ENCODE data around the gene DEAF1. TPM values are rescaled to one million over a fixed set of nuclear protein-coding genes. Genes with fewer than 3 reads are reported as not detected.
"Not testable (repeated sequence)": the region's sequence is repeated elsewhere in the genome, so short reads cannot be mapped to it uniquely, and the experiment has no call there.

The DEAF1 gene, protein sequence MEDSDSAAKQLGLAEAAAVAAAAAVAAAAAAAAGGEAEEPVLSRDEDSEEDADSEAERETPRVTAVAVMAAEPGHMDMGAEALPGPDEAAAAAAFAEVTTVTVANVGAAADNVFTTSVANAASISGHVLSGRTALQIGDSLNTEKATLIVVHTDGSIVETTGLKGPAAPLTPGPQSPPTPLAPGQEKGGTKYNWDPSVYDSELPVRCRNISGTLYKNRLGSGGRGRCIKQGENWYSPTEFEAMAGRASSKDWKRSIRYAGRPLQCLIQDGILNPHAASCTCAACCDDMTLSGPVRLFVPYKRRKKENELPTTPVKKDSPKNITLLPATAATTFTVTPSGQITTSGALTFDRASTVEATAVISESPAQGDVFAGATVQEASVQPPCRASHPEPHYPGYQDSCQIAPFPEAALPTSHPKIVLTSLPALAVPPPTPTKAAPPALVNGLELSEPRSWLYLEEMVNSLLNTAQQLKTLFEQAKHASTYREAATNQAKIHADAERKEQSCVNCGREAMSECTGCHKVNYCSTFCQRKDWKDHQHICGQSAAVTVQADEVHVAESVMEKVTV
- 26.8 and 27.4 TPM in 2 replicates for total RNA-seq

DNA sequence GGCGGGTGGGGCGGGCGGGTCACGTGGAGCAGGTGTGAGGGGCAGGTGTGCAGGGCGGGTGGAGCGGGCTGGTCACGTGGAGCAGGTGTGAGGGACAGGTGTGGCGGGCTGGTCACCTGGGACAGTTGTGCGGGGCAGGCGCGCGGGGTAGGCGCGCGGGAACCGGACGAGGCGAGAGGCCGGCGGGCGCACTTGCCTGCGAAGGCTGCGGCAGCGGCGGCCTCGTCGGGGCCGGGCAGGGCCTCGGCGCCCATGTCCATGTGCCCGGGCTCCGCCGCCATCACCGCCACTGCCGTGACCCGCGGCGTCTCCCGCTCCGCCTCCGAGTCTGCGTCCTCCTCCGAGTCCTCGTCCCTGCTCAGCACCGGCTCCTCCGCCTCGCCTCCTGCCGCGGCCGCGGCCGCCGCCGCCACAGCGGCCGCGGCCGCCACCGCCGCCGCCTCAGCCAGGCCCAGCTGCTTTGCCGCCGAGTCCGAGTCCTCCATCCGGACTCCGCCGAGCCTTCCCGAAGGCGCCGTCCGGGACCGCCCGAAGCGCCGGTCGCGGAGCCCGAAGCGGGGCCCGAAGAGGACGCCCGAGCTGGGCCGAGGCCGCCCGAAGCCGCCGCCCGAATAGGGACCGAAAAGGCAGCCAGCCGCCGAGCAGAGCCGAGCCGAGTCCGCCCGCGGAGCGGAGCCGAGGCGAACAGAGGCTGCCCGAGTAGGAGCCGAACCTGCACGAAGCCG is at the start of gene DEAF1:
Gene DEAF1, minus strand, starts transcription at position 660 of the 725 bp plus-strand sequence. Its CDS starts 175 bp downstream, at position 485.
- peak; percentile 98 for DNase-seq (ENCODE audit: low read depth in 2 of 2)

DNA sequence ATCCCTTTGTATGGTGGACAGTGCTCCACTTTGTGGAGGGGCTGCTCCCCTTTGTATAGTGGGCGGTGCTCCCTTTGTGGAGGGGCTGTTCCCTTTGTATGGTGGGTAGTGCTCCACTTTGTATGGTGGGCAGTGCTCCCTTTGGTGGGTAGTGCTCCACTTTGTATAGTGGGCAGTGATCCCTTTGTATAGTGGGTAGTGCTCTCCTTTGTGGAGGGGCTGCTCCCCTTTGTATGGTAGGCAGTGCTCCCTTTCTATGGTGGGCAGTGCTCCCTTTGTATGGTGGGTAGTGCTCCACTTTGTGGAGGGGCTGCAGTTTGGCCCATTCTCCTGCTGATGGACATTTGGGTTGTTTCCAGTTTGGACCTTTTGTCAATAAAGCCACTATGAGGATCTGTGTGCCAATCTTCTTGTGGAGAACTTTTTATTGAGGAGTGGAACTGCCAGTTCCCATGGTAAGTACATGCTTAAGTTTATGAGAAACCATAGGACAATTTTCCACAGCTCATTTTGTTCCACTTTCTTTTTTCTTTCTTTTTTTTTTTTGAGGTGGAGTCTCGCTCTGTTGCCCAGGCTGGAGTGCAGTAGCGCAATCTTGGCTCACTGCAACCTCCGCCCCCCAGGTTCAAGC is 47.7 kb upstream of the DEAF1 start:
- DNase-seq (ENCODE audit: low read depth in 2 of 2): no peak

DNA sequence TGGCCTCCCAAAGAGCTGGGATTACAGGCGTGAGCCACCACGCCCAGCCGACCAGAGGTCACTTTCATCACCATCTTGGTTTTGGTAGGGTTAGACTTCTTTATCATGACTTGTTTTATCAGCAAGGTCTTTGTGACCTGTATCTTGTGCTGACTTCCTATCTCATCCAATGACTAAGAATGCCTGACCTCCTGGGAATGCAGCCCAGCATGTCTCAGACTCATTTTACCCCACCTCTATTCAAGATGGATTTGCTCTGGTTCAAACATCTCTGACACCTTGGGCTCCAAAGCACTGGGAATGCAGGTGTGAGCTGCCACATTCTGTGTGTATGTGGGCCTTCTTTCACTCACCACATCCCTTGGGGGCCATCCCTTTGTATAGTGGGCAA is 47.1 kb upstream of the DEAF1 start:
- no peak for DNase-seq (ENCODE audit: low read depth in 2 of 2)

DNA sequence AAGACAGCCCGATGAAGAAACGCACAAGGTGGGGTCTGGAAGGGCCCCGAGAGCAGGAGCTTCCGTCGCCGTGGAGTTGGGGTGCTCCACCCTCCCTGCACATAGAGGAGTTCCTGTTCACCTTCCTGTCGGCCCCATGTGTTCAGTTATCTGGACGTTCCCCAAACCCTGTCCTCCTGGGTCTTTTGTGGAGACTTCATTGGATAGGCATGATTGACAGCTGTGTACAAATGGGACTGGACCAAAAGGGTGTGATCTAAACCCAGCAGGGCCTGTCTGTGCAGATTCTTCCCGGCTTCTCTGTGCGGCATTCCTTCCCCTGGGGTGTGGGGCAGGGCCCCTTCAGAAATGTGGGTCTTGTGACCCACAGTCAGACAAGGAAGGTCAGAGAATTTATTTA is 42.9 kb upstream of the DEAF1 start:
- DNase-seq (ENCODE audit: low read depth in 2 of 2): not testable (repeated sequence)

DNA sequence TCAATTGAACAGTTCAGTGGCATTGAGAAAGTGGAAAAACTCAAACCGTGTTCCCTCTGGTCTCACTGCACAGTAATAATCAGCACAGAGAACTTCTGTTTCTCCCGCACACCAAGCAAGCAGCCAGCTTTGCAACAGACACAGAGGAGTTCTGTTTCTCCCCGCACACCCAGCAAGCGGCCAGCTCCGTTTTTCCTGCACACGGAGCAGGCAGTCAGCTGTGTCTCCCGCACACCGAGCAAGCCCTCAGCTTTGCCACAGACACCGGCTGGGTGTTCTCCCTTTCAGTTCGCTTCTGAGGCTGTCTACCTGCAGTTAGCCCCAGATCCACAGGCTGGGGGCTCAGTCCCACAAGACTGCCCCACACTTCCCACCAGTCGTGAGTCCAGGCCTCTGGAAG is 42.3 kb upstream of the DEAF1 start:
- no peak for DNase-seq (ENCODE audit: low read depth in 2 of 2)

DNA sequence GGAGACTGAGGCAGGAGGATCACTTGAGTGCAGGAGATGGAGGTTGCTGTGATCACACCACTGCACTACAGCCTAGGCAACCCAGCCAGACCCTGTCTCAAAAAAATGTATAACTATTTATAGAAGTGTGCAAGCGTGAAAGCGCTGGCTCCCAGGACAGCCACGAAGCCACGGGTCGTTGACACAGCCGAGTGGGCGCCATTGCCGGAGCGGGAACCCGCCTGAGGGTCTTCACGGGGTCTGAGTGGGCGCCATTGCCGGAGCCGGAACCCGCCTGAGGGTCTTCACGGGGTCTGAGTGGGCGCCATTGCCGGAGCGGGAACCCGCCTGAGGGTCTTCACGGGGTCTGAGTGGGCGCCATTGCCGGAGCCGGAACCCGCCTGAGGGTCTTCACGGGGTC is 39.5 kb upstream of the DEAF1 start:
- DNase-seq (ENCODE audit: low read depth in 2 of 2): not testable (repeated sequence)

DNA sequence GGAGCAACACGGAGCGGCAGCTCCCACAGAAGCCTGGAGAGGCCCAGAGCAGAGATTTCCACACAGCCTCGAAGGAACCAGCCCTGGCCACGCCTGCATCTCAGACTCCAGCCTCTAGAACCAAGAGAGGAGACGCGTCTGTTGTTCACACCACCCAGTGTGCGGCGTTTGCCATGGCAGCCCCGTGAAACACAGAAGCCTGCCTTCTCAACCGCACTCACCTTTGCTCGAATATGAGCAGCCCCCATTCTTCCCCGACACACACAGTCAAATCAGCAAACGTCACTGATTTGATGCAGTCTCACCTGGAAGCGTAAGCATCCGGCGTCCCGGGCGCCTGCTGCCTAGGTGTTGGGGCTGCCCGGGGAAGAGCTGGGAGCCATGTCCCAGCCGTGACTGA is 38.0 kb upstream of the DEAF1 start:
- DNase-seq (ENCODE audit: low read depth in 2 of 2): no peak

DNA sequence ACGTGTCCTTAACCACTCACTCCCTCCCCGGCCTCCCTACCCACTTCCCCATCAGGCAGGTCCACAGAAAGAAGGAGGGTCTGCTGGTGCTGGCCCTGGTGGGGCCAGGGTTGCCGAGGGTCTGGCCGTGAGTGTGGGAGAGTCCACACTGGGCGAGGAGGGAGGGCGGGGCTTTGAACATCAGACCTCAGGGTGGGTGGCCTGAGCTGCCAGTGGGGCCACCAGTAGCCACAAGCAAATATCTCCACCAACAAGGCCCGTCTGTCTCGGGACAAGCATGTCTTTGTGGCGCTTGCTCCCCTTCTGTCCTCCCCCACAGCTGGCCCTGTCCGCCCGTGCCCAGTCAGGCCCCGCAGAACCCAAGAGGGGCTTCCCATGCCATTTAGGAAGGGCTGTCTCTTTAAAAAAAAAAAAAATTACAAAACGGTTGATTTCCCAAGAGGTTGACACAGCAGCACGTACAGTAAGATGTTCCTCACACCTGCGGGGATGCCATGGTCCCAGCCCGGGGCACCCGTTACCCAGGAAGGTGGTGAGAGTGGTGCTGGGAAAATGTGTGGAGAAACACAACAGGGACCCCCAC is 34.6 kb upstream of the DEAF1 start:
- DNase-seq (ENCODE audit: low read depth in 2 of 2): no peak

DNA sequence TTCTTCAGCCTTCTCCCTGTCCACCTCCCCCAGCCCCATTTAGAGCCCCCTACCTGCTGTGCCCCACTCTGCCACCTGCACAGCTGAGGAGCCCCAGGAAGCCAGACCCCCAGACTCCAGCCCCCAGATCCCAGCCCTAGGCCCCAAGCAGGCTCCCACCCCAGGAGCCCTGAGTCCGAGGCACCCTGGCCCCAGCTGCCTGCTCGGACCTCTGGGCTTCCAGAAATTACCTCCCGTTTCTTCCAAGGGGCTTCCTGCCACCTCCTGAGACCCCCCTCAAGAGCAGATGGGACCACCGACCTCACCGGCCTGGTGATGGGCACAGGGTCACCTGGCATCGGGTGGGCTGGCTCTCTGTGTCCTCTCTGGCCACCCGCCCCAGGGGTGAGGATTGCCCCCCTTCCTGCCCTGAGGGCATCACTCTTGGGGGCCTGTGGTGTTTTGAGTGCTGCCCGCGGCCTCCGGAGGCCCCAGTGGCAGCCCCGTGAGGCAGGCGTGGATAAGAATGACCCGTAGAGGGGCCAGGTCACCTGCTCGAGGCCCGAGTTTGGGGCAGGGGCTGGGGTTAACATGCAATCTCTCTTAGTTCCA is 34.0 kb upstream of the DEAF1 start:
- no peak for DNase-seq (ENCODE audit: low read depth in 2 of 2)

DNA sequence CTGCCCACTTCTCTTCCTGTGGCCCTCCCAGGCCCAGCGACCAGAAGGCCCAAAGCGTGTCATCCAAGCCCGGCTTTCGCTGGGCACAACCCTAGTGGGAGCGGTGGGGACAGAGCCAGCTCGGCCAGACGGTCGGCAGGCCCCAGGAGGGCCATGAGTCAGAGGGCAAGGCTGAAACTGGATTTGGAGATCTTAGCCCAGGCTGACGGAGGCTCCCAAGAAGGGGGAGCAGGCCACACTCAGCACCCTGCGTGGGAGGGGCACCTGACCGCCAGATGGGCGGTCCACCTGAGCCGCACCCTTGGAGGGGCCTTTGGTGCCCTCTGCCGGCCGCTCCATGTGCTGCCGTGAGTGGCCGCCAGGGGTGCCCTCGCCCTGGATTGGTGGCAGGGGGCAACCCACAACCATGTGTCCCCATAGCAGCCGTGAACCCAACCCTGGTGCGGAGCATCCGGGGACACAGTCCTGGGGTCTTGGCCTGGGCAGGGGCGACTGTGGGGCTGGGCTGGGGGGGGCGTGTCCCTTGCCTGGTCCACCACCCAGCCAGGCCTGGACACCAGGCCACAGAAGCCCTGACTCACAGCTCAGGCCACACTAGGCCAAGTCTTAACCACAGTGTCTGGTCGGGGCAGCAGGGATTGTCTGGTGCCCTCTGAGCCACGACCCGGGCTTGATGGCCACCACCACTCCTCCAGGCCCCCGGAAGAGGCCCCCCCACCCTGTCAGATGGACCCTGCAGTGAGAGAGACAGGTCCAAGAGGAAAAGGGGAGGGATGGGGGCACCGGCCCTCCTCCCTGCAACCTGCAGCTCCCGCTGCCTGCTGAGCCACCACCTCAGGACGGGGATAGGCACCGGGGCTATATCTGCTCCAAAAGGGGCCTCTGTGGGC is 33.1 kb upstream of the DEAF1 start:
- peak; percentile 50 to 72 for DNase-seq (ENCODE audit: low read depth in 2 of 2)

DNA sequence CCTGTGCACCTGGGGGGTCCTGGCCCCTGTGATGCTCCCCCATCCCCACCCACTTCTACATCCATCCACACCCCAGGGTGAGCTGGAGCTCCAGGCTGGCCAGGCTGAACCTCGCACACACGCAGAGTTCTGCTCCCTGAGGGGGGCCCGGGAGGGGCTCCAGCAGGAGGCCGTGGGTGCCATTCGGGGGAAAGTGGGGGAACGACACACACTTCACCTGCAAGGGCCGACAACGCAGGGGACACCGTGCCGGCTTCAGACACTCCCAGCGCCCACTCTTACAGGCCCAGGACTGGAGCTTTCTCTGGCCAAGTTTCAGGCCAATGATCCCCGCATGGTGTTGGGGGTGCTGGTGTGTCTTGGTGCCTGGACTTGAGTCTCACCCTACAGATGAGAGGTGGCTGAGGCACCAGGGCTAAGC is 32.3 kb upstream of the DEAF1 start:
- no peak for DNase-seq (ENCODE audit: low read depth in 2 of 2)

DNA sequence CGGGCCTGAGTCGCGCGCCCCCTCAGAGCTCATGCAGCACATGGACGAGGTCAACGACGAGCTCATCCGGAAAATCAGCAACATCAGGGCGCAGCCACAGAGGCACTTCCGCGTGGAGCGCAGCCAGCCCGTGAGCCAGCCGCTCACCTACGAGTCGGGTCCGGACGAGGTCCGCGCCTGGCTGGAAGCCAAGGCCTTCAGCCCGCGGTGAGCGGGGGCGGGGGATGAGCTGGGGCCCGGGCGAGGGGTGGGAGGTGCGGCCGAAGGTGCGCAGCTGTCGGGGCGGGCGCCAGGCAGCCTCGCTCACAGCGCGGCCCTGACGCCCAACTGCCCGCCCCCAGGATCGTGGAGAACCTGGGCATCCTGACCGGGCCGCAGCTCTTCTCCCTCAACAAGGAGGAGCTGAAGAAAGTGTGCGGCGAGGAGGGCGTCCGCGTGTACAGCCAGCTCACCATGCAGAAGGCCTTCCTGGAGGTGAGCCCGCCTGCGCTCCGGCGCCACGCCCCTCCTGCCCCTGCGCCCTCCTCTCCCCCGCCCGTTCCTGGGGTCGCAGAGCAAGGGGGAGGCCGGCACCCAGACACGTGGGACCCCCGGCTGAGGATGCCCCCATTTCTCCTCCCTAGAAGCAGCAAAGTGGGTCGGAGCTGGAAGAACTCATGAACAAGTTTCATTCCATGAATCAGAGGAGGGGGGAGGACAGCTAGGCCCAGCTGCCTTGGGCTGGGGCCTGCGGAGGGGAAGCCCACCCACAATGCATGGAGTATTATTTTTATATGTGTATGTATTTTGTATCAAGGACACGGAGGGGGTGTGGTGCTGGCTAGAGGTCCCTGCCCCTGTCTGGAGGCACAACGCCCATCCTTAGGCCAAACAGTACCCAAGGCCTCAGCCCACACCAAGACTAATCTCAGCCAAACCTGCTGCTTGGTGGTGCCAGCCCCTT is 31.5 kb upstream of the DEAF1 start:
- DNase-seq (ENCODE audit: low read depth in 2 of 2): peak in 1 of 2 donors; percentile 79

DNA sequence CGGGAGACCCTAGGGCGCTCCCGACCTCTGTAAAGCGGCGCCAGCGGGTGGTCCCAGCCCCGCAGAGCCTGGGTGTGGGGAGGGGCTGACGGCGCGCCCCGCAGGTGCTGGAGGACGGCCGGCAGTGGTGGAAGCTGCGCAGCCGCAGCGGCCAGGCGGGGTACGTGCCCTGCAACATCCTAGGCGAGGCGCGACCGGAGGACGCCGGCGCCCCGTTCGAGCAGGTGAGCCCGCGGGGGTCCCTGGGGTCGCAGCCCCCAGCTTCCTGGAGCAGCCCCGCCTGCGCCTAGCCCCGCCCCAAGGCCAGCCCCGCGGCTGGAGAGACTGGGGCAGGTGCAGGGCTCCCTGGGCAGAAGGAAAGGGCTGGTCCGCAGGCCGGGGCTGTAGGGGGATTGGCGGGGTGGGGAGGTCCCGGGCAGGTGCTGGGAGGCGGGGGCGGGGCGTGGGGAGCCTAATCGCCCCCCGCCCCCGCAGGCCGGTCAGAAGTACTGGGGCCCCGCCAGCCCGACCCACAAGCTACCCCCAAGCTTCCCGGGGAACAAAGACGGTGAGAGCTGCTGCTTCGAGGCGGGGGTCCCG is 30.7 kb upstream of the DEAF1 start:
- no peak for DNase-seq (ENCODE audit: low read depth in 2 of 2)

DNA sequence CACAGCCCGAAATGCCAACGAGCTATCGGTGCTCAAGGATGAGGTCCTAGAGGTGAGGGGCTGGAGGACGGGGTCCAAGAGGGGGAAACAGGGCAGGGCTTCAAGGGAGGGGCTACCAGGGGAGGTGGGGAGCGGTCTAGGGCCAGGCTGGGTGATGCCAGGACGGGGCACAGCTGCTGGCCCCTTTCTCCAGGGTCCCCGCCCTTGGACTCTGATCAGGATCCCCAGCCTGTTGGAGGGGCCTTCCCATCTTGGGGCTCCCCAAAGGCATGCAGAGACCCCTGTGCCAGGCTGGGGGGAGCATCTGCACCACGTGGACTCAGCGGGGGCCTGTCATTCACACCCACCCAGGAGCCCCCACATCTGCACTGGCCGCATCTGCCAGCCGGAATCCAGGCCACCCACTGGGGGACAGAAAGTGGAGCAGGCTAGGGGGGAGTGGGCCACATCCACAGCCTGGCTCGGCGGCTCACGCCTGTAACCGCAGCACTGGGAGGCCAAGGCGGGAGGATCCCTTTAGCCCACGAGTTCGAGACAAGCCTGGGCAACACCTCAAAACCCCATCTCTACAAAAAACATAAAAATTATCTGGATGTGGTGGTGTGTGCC is 29.9 kb upstream of the DEAF1 start:
- no peak for DNase-seq (ENCODE audit: low read depth in 2 of 2)

DNA sequence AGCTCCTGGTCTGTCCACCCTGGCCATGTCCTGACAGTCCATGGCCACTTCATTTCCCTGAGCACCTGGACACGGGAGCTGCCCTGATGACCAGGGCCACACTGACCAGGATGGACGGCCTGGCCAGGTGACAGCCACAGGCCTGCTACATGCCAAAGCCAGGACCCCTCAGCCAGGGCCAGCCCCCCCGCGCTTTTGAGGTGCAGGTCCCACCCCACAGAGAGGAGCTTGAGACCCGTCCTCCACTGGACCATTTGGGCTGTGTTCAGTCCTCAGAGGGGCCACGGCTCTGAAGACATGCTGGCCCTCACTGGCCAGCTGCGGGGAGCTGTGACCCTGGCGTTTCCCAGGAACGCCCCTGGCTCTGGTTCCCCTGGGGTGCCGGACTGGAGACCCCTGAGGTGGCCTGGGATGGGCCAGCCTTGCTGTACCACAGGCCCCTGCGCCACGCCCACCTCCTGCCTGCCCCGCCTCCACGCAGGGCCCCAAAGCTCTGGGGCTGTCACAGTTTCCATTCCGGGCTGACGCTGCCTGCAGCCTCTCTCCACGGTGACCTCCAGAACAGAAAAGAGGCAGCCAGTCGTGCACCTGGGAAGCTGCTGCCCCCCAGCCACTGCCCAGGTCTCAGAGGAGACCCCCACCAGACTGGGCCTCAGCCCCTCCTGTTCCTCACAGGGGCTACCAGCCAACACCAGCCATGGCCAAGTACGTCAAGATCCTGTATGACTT is 29.2 kb upstream of the DEAF1 start:
- peak in 1 of 2 donors; percentile 57 for DNase-seq (ENCODE audit: low read depth in 2 of 2)

DNA sequence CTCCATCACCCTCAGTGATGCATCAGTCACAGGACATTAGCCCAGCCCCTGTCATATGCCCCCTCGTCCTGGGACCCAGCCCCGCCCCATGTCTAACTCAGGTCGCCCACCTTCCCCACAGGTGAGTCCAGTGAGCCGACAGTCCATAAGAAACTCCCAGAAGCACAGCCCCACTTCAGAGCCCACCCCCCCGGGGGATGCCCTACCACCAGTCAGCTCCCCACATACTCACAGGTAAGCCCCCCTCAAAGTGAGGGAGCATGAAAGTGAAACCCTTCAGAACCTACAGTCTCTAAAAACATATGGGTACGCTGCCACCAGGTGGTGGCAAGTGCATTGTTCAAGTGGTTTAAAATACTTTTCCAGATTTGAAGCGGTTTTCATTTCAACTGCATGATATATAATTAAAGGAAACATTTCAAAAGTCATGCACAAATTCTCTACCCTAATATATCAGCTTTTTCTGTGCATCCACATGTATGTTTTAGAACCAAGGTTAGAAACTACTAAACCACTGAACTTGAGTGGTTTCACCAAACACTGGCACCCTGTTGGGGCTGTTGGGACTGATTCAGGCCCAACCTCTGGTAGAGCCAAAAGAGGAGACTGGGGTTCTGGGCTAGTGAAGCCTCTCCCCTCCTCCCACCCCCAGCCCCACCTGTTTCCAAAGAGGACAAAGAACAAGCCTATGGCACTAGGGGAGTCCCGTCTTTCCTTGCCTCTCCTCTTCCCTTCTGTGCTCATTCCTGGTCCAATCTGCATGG is 28.3 kb upstream of the DEAF1 start:
- peak; percentile 67 to 78 for DNase-seq (ENCODE audit: low read depth in 2 of 2)

DNA sequence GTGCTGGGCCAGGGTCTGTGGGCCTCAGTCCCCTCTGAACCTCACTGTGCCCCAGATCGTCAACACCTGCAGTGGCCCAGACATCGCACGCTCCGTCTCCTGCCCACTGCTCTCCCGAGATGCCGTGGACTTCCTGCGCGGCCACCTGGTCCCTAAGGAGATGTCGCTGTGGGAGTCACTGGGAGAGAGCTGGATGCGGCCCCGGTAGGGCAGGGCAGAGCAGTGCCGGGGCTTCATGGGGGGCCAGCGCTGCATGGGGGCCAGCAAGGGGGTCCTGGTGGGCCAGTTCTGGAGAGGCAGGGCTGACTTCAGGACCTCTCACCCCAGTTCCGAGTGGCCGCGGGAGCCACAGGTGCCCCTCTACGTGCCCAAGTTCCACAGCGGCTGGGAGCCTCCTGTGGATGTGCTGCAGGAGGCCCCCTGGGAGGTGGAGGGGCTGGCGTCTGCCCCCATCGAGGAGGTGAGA is 27.4 kb upstream of the DEAF1 start:
- no peak for DNase-seq (ENCODE audit: low read depth in 2 of 2)

Data from lung microvascular endothelial cell (primary cell).